H1 (cell line): ENCODE results near the gene VDR. TPM values are rescaled to one million over a fixed set of nuclear protein-coding genes. Genes with fewer than 3 reads are reported as not detected.

ENCODE experiments used
- JUN ChIP-seq: IDR thresholded peaks from 2 replicates; pipeline ENCODE4 v1.6.1; 2011; ENCODE audit warnings: low read depth, mild to moderate bottlenecking, improper control_type of control experiment, low read length
- PHF8 ChIP-seq: fragments of 200-600 bp; sonication (generic); conservative IDR thresholded peaks from 2 replicates; pipeline ENCODE4 v1.7.1; 2012; ENCODE audit warnings: low read depth, mild to moderate bottlenecking, inconsistent platforms, low read length, moderate library complexity
- RAD21 ChIP-seq, 2 experiments: IDR thresholded peaks in 1 of 2; conservative IDR thresholded peaks in 1 of 2; 2 replicates each; pipeline ENCODE4 v1.6.1; 2011; ENCODE audit warnings: low read depth in 2 of 2, low read length in 2 of 2, improper control_type of control experiment in 1 of 2, inconsistent platforms in 1 of 2, mild to moderate bottlenecking in 1 of 2, moderate library complexity in 1 of 2
- RNF2 ChIP-seq: fragments of 200-900, 300-1000 bp; sonication (generic); IDR thresholded peaks from 2 replicates; pipeline ENCODE4 v1.7.1; 2016; ENCODE audit warnings: borderline replicate concordance, low read depth, mild to moderate bottlenecking, antibody characterized with exemption, low read length; ENCODE audit not compliant: poor library complexity, severe bottlenecking; ENCODE audit errors: missing control alignments
- ZNF274 ChIP-seq: IDR thresholded peaks from 2 replicates; pipeline ENCODE4 v1.7.0; 2012; ENCODE audit warnings: low read length, borderline replicate concordance; ENCODE audit errors: extremely low read depth
- polyA plus RNA-seq, 7 experiments: library from polyadenylated mRNA; depleted of rRNA in 3 of 7; stranded (reverse) in 5 of 7; unstranded in 2 of 7; fragments of >200 nt in 5 of 7; fragments of 200-250 nt in 2 of 7; gene quantifications; 1 replicate in 5 of 7; 2 replicates in 1 of 7; 4 replicates in 1 of 7; pipeline versions ENCODE4 v1.2.1 to v1.2.3, GENCODE V29; 2011 to 2013; ENCODE audit warnings: missing spikeins in 2 of 7, mixed read lengths in 2 of 7
- total RNA-seq: library from RNA; stranded (reverse); fragmentation: NEBNext Ultra II Directional; extraction: Animal tissue kit (Norgen Biotek cat#: 25700); gene quantifications from 2 replicates; pipeline ENCODE4 v1.2.1, GENCODE V29; 2021
- TF ChIP-seq, protein P1 (sequence below), 3 experiments: IDR thresholded peaks; 1 replicate in 2 of 3; 2 replicates in 1 of 3; pipeline versions ENCODE4 v1.5.1 to v1.6.1; 2011; ENCODE audit warnings: low read length in 3 of 3, mild to moderate bottlenecking in 3 of 3, inconsistent platforms in 2 of 3, low read depth in 1 of 3, moderate library complexity in 1 of 3; ENCODE audit not compliant: insufficient read depth in 1 of 3; ENCODE audit errors: control extremely low read depth in 1 of 3

VDR gene
- total and polyA plus RNA-seq, 2 of the 8 experiments (the other 6 are each of a cell fraction or from before 2014, with no cell fraction given): 0.44 to 0.65 TPM

GRCh38 chr12:47862167-47862750, 42.5 kb downstream of the VDR start (continued):
- TF ChIP-seq ZNF274: no peak
- TF ChIP-seq JUN: no peak
- TF ChIP-seq, protein P1, sequence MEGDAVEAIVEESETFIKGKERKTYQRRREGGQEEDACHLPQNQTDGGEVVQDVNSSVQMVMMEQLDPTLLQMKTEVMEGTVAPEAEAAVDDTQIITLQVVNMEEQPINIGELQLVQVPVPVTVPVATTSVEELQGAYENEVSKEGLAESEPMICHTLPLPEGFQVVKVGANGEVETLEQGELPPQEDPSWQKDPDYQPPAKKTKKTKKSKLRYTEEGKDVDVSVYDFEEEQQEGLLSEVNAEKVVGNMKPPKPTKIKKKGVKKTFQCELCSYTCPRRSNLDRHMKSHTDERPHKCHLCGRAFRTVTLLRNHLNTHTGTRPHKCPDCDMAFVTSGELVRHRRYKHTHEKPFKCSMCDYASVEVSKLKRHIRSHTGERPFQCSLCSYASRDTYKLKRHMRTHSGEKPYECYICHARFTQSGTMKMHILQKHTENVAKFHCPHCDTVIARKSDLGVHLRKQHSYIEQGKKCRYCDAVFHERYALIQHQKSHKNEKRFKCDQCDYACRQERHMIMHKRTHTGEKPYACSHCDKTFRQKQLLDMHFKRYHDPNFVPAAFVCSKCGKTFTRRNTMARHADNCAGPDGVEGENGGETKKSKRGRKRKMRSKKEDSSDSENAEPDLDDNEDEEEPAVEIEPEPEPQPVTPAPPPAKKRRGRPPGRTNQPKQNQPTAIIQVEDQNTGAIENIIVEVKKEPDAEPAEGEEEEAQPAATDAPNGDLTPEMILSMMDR (IDR thresholded peaks at IDR 0.05; ENCODE audit: control extremely low read depth in 1 of 3, insufficient read depth in 1 of 3, low read depth in 1 of 3, low read length in 3 of 3): no peak
- no peak for TF ChIP-seq PHF8
- TF ChIP-seq RAD21 (IDR thresholded peaks at IDR 0.05 in 1 of 2, conservative IDR thresholded peaks at IDR 0.05 in 1 of 2; ENCODE audit: low read depth in 2 of 2, low read length in 2 of 2): no peak
- no peak for TF ChIP-seq RNF2
